Nephron (organoid): ENCODE results near the gene CRABP1.

Experiments
- H3K27ac Mint-ChIP-seq, 3 experiments: 2 replicates each; pipeline ENCODE4 v1.8.0; 2020; ENCODE audit warnings: mixed read lengths in 3 of 3, mild to moderate bottlenecking in 2 of 3, moderate library complexity in 1 of 3
- H3K27me3 Mint-ChIP-seq: 2 replicates; pipeline ENCODE4 v1.8.0; 2021; ENCODE audit warnings: low read depth, mild to moderate bottlenecking, moderate library complexity, mixed read lengths
- H3K36me3 Mint-ChIP-seq: 2 replicates; pipeline ENCODE4 v1.8.0; 2020; ENCODE audit warnings: low read depth, mixed read lengths
- H3K4me1 Mint-ChIP-seq: 2 replicates; pipeline ENCODE4 v1.8.0; 2020; ENCODE audit warnings: mixed read lengths
- H3K4me3 Mint-ChIP-seq, 3 experiments: 2 replicates each; pipeline ENCODE4 v1.8.0; 2020; ENCODE audit warnings: mild to moderate bottlenecking in 3 of 3, mixed read lengths in 3 of 3, moderate library complexity in 2 of 3
- H3K9me3 Mint-ChIP-seq: 2 replicates; pipeline ENCODE4 v1.8.0; 2020; ENCODE audit warnings: mixed read lengths
- CTCF ChIP-seq, 3 experiments: fragments of 200-600 bp; sonication (generic); IDR thresholded peaks; one replicate each; pipeline ENCODE4 v1.5.0; 2021; ENCODE audit warnings: antibody characterized with exemption in 3 of 3; ENCODE audit not compliant: unreplicated experiment in 3 of 3

The CRABP1 gene

GRCh38 chr15:78365917-78366316 lies 25.8 kb downstream of the CRABP1 start:
- peaks cover 47% of the 10 kb centered on the region for H3K4me1 Mint-ChIP-seq
- H3K4me3 Mint-ChIP-seq: no peak overlapping the region
- H3K9me3 Mint-ChIP-seq: no peaks in the 10 kb centered on the region
- H3K27ac Mint-ChIP-seq: no peak overlapping the region
- H3K27me3 Mint-ChIP-seq: peaks cover 4% of the 10 kb centered on the region
- H3K36me3 Mint-ChIP-seq: no peaks in the 10 kb centered on the region
- no peak for TF ChIP-seq CTCF (IDR thresholded peaks at IDR 0.05; ENCODE audit: unreplicated experiment in 3 of 3)

GRCh38 chr15:78366342-78366741 lies 26.2 kb downstream of the CRABP1 start:
- Mint-ChIP-seq H3K27me3 (peaks cover 4% of the 10 kb centered on the region), H3K4me3 (no peak overlapping the region), H3K36me3 (no peaks in the 10 kb centered on the region), H3K27ac (no peak overlapping the region), H3K4me1 (peaks cover 43% of the 10 kb centered on the region), H3K9me3 (no peaks in the 10 kb centered on the region)
- no peak for TF ChIP-seq CTCF (IDR thresholded peaks at IDR 0.05; ENCODE audit: unreplicated experiment in 3 of 3)

- Mint-ChIP-seq H3K27me3 (peaks cover 6% of the 10 kb centered on the region), H3K9me3 (no peaks in the 10 kb centered on the region), H3K27ac (peak overlapping the region in 2 of 3 experiments; percentile 8 to 58), H3K36me3 (no peaks in the 10 kb centered on the region), H3K4me3 (no peak overlapping the region), H3K4me1 (peaks cover 32% of the 10 kb centered on the region)
- TF ChIP-seq CTCF (IDR thresholded peaks at IDR 0.05; ENCODE audit: unreplicated experiment in 3 of 3): no peak
Observed at GRCh38 chr15:78368651-78369050, 28.5 kb downstream of the CRABP1 start.

- H3K27me3 Mint-ChIP-seq: peaks cover 6% of the 10 kb centered on the region
- H3K4me1 Mint-ChIP-seq: peaks cover 31% of the 10 kb centered on the region
- no peaks in the 10 kb centered on the region for H3K36me3 Mint-ChIP-seq
- no peaks in the 10 kb centered on the region for H3K9me3 Mint-ChIP-seq
- no peak overlapping the region for H3K4me3 Mint-ChIP-seq
- H3K27ac Mint-ChIP-seq: peak overlapping the region in 2 of 3 experiments; percentile 8 to 58
- TF ChIP-seq CTCF (IDR thresholded peaks at IDR 0.05; ENCODE audit: unreplicated experiment in 3 of 3): no peak
Observed at GRCh38 chr15:78369161-78369560, 29.0 kb downstream of the CRABP1 start.

- H3K27me3 Mint-ChIP-seq: peaks cover 9% of the 10 kb centered on the region
- H3K4me3 Mint-ChIP-seq: no peak overlapping the region
- H3K9me3 Mint-ChIP-seq: peaks cover 5% of the 10 kb centered on the region
- no peak for TF ChIP-seq CTCF (IDR thresholded peaks at IDR 0.05; ENCODE audit: unreplicated experiment in 3 of 3)
- no peaks in the 10 kb centered on the region for H3K36me3 Mint-ChIP-seq
- H3K27ac Mint-ChIP-seq: no peak overlapping the region
- peaks cover 29% of the 10 kb centered on the region for H3K4me1 Mint-ChIP-seq
Observed at GRCh38 chr15:78370013-78370412, 29.9 kb downstream of the CRABP1 start.

GRCh38 chr15:78372880-78373279 lies 32.7 kb downstream of the CRABP1 start:
- H3K4me3 Mint-ChIP-seq: no peak overlapping the region
- H3K9me3 Mint-ChIP-seq: peaks cover 5% of the 10 kb centered on the region
- H3K27ac Mint-ChIP-seq: no peak overlapping the region
- peaks cover 23% of the 10 kb centered on the region for H3K4me1 Mint-ChIP-seq
- H3K27me3 Mint-ChIP-seq: peaks cover 10% of the 10 kb centered on the region
- no peak for TF ChIP-seq CTCF (IDR thresholded peaks at IDR 0.05; ENCODE audit: unreplicated experiment in 3 of 3)
- H3K36me3 Mint-ChIP-seq: no peaks in the 10 kb centered on the region
